Mammary epithelial cell (primary cell): Measurements from ENCODE around the gene HLA-B.

Experiments used
- EZH2 ChIP-seq: IDR thresholded peaks from 2 replicates; pipeline ENCODE4 v1.6.1; 2012; ENCODE audit warnings: low read length, inconsistent platforms, borderline replicate concordance
- TF ChIP-seq, protein P1 (sequence below), 2 donors: IDR thresholded peaks in 1 of 2; conservative IDR thresholded peaks in 1 of 2; 2 replicates each; pipeline ENCODE4 v1.5.1; 2011 to 2012; ENCODE audit warnings: inconsistent platforms in 2 of 2, low read length in 2 of 2, mild to moderate bottlenecking in 2 of 2, control low read depth in 1 of 2, low read depth in 1 of 2; ENCODE audit not compliant: insufficient read depth in 1 of 2; ENCODE audit errors: extremely low read depth in 1 of 2

DNA sequence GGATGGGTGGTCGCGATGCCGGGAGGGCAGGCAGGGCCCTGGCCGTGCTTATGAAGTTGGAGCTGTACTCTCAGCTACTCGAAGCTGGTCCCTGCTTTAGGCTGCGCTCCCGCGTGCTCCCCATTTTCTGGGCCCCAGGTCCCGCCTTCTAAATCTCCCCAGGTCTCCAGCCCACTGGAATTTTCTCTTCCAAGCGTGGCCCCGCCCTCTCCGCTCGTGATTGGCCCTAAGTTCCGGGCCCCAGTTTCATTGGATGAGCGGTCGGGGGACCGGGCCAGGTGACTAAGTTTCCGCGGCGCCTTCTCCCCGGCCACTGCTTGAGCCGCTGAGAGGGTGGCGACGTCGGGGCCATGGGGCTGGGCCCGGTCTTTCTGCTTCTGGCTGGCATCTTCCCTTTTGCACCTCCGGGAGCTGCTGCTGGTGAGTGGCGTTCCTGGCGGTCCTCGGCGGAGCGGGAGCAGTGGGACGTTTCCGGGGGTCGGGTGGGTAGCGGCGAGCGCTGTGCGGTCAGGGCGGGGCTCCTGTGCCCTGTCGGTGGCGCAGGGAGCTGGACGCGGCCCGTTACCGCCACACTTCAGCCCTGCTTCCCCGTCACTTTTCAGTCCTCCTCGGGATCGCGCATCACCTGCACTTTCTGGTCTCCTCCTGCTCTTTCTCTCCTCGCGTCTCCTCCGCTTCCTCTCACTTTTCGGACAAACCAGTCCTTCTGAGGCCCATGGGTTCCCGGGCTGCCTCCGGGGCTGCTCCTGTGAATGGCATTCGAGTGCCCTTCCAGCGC lies 46.5 kb upstream of the HLA-B start, which contains the start of gene MICA:
- TF ChIP-seq, protein P1, sequence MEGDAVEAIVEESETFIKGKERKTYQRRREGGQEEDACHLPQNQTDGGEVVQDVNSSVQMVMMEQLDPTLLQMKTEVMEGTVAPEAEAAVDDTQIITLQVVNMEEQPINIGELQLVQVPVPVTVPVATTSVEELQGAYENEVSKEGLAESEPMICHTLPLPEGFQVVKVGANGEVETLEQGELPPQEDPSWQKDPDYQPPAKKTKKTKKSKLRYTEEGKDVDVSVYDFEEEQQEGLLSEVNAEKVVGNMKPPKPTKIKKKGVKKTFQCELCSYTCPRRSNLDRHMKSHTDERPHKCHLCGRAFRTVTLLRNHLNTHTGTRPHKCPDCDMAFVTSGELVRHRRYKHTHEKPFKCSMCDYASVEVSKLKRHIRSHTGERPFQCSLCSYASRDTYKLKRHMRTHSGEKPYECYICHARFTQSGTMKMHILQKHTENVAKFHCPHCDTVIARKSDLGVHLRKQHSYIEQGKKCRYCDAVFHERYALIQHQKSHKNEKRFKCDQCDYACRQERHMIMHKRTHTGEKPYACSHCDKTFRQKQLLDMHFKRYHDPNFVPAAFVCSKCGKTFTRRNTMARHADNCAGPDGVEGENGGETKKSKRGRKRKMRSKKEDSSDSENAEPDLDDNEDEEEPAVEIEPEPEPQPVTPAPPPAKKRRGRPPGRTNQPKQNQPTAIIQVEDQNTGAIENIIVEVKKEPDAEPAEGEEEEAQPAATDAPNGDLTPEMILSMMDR (conservative IDR thresholded peaks at IDR 0.05 in 1 of 2, IDR thresholded peaks at IDR 0.05 in 1 of 2; ENCODE audit: extremely low read depth in 1 of 2, insufficient read depth in 1 of 2, low read depth in 1 of 2, low read length in 2 of 2) = no peak
- no peak for TF ChIP-seq EZH2
